HepG2 (cell line): ENCODE data around the gene JAG1. TPM values are rescaled to one million over a fixed set of nuclear protein-coding genes. Genes with fewer than 3 reads are reported as not detected.

Experiments used
- BCL6 ChIP-seq: IDR thresholded peaks from 2 replicates; pipeline ENCODE4 v1.6.1; 2016; ENCODE audit warnings: missing genetic modification reagents, missing compliant biosample characterization
- CREB3 ChIP-seq: sonication (generic); formaldehyde crosslinking; IDR thresholded peaks from 2 replicates; pipeline ENCODE4 v1.5.0; 2020; ENCODE audit warnings: missing genetic modification reagents
- EED ChIP-seq: sonication (generic); formaldehyde crosslinking; IDR thresholded peaks from 2 replicates; pipeline ENCODE4 v1.5.0; 2020; ENCODE audit warnings: mild to moderate bottlenecking, missing genetic modification reagents
- FIP1L1 ChIP-seq: fragments of 200-400 bp; formaldehyde crosslinking; IDR thresholded peaks from 2 replicates; pipeline ENCODE4 v1.6.1; 2018; ENCODE audit warnings: low read depth, mild to moderate bottlenecking, low read length, moderate library complexity, borderline replicate concordance; ENCODE audit not compliant: insufficient read depth
- FOSL1 ChIP-seq: sonication (generic); formaldehyde crosslinking; IDR thresholded peaks from 2 replicates; pipeline ENCODE4 v1.9.0; 2021; ENCODE audit warnings: missing genetic modification reagents, borderline replicate concordance
- FOXK2 ChIP-seq: fragments of 450-650 bp; IDR thresholded peaks from 2 replicates; pipeline ENCODE4 v1.6.1; 2016
- FOXP1 ChIP-seq, 2 experiments: fragments of 450-650 bp in 1 of 2; IDR thresholded peaks; 2 replicates each; pipeline ENCODE4 v1.6.1; 2017 to 2018; ENCODE audit warnings: antibody characterized with exemption in 1 of 2
- GLMP ChIP-seq: sonication (generic); formaldehyde crosslinking; IDR thresholded peaks from 2 replicates; pipeline ENCODE4 v1.9.0; 2021; ENCODE audit warnings: missing genetic modification reagents, mild to moderate bottlenecking, borderline replicate concordance
- NR0B2 ChIP-seq: sonication (generic); formaldehyde crosslinking; IDR thresholded peaks from 2 replicates; pipeline ENCODE4 v1.4.0; 2020; ENCODE audit warnings: mild to moderate bottlenecking, missing genetic modification reagents
- PRDM10 ChIP-seq: sonication (generic); formaldehyde crosslinking; IDR thresholded peaks from 2 replicates; pipeline ENCODE4 v1.4.0; 2020; ENCODE audit warnings: low read depth, missing genetic modification reagents
- RAD21 ChIP-seq: fragments of 450-650 bp; formaldehyde crosslinking; IDR thresholded peaks from 2 replicates; pipeline ENCODE4 v1.5.0; 2020; ENCODE audit warnings: mild to moderate bottlenecking
- TGIF2 ChIP-seq: IDR thresholded peaks from 2 replicates; pipeline ENCODE4 v1.6.1; 2016; ENCODE audit warnings: control low read depth, missing compliant biosample characterization
- TP53 ChIP-seq: sonication (generic); formaldehyde crosslinking; conservative IDR thresholded peaks from 2 replicates; pipeline ENCODE4 v1.4.0; 2020; ENCODE audit warnings: missing genetic modification reagents
- ZNF24 ChIP-seq: fragments of 450-650 bp; IDR thresholded peaks from 2 replicates; pipeline ENCODE4 v1.6.1; 2017; ENCODE audit warnings: antibody characterized with exemption, mild to moderate bottlenecking
- ZNF260 ChIP-seq: sonication (generic); formaldehyde crosslinking; IDR thresholded peaks from 2 replicates; pipeline ENCODE4 v1.4.0; 2020; ENCODE audit warnings: missing genetic modification reagents, low read depth, mild to moderate bottlenecking, borderline replicate concordance
- ZNF552 ChIP-seq: sonication (generic); formaldehyde crosslinking; IDR thresholded peaks from 2 replicates; pipeline ENCODE4 v1.9.0; 2022; ENCODE audit warnings: missing genetic modification reagents, mild to moderate bottlenecking, borderline replicate concordance
- ZNF646 ChIP-seq: sonication (generic); formaldehyde crosslinking; IDR thresholded peaks from 2 replicates; pipeline ENCODE4 v1.9.0; 2021; ENCODE audit warnings: mild to moderate bottlenecking, missing genetic modification reagents
- ZNF713 ChIP-seq: sonication (generic); formaldehyde crosslinking; IDR thresholded peaks from 2 replicates; pipeline ENCODE4 v1.4.0; 2020; ENCODE audit warnings: mild to moderate bottlenecking, missing genetic modification reagents
- polyA plus RNA-seq, 8 experiments: library from polyadenylated mRNA; depleted of rRNA in 3 of 8; stranded (reverse) in 7 of 8; unstranded in 1 of 8; fragments of >200 nt; fragmentation: Illumina TruSeq in 4 of 8; extraction: Trizol in 4 of 8; gene quantifications; 2 replicates each; pipeline versions ENCODE4 v1.2.1 to v1.2.3, GENCODE V29; 2011 to 2016; ENCODE audit warnings: low read depth in 4 of 8, missing spikeins in 1 of 8, mixed read lengths in 1 of 8; ENCODE audit not compliant: insufficient read depth in 1 of 8
- total RNA-seq, 5 experiments: library from RNA; depleted of rRNA; stranded (reverse); fragments of >200 nt; fragmentation: Illumina TruSeq; extraction: Trizol; gene quantifications; 2 replicates each; pipeline ENCODE4 v1.2.3, GENCODE V29; 2016; ENCODE audit warnings: low read depth in 1 of 5

The JAG1 gene
- total and polyA plus RNA-seq, 2 of the 13 experiments (the other 11 are each of a cell fraction or from before 2014, with no cell fraction given), result 47.1 to 56.3 TPM

- TF ChIP-seq GLMP (no peak), NR0B2 (no peak), ZNF713 (CRISPR knock-in tag) (no peak), EED (CRISPR knock-in tag) (no peak), BCL6 (CRISPR knock-in tag) (peak; percentile 75), ZNF552 (CRISPR knock-in tag) (no peak), RAD21 (CRISPR knock-in tag) (no peak), FOSL1 (peak; percentile 74; the same call in 1 of the 2 replicates), ZNF646 (no peak), ZNF260 (CRISPR knock-in tag) (no peak), TGIF2 (CRISPR knock-in tag) (no peak), PRDM10 (CRISPR knock-in tag) (no peak), FOXK2 (no peak), TP53 (CRISPR knock-in tag) (no peak), FIP1L1 (no peak), ZNF24 (no peak), CREB3 (CRISPR knock-in tag) (no peak), FOXP1 (IDR thresholded peaks at IDR 0.05) (no peak), FOXP1 (CRISPR knock-in tag; IDR thresholded peaks at IDR 0.05) (peak; percentile 48; the same call in 1 of the 2 replicates)
These were observed 41.2 kb upstream of the JAG1 start (continued) for GRCh38 chr20:10715035-10715434.
